HG03442 (cell line): Measurements from ENCODE around the gene ACSS1.

Experiments used
- ATAC-seq: cut with Tn5 transposase; IDR thresholded peaks from one replicate; pipeline ENCODE4 v1.9.1; 2021; ENCODE audit warnings: mild to moderate bottlenecking, moderate library complexity; ENCODE audit not compliant: unreplicated experiment

The ACSS1 gene

DNA sequence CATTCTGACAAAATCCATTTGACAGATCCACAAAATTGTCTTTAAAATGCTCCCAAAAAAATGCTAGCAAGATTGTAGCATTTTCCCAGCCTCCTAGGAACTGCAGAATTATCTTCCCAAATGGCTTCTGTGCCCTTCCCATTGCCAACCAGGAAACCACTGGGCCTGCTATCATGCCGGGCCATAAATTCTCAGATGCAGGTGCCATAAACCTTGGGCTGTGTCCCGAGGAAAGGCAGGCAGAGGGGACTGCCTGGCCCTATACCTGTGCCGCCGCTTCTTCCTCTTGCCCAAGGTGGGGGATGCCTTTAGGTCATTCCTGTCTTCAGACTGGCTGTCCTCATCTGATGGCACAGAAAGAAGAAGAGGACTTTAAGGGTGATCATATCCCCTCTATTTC is 21.2 kb upstream of the ACSS1 start:
- ATAC-seq: no peak

DNA sequence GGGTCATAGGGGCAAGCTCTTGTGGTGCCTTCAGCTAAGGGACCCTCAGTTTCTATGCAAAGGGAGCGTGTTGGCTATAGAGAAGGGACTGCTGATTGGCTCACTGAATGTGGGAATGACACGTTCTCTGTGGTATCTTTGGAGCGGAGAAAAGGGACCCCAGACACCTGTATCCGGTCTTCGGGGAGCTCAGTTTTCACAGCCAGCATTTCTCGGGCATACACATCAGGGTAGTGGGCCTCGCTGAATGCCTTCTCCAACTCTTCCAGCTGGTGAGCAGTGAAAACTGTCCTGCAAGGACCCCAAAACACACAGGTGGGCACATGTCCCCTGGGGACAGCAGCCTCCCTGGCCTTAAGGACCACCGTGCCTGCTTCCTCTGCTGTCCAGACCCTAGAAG is 20.7 kb upstream of the ACSS1 start:
- no peak for ATAC-seq

DNA sequence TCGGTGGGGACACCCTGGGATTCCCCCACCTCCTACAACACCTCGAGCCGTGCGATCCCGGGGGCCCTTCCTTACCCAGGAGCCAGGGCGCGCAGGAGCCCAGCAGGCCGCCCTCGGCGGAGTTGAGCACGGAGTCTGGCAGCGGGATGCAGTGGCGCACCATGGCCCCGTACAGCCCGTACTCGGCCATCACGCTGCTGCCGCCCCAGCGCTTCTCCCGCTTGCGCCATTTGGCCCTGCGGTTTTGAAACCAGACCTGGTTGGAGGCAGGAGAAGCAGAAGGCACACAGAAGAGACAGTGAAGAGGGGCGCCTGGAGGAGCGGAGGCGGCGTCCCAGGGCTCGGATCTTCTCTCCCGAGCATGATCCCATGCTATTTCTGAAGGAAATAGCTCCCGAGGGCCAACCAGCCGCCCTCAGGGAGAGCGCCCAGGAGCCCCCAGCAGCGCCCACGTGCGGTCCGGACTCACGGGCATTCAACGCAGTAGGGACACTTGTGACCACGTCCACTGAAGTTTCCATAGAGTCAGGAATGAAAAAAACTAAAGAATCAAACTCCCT is 19.8 kb upstream of the ACSS1 start:
- no peak for ATAC-seq

DNA sequence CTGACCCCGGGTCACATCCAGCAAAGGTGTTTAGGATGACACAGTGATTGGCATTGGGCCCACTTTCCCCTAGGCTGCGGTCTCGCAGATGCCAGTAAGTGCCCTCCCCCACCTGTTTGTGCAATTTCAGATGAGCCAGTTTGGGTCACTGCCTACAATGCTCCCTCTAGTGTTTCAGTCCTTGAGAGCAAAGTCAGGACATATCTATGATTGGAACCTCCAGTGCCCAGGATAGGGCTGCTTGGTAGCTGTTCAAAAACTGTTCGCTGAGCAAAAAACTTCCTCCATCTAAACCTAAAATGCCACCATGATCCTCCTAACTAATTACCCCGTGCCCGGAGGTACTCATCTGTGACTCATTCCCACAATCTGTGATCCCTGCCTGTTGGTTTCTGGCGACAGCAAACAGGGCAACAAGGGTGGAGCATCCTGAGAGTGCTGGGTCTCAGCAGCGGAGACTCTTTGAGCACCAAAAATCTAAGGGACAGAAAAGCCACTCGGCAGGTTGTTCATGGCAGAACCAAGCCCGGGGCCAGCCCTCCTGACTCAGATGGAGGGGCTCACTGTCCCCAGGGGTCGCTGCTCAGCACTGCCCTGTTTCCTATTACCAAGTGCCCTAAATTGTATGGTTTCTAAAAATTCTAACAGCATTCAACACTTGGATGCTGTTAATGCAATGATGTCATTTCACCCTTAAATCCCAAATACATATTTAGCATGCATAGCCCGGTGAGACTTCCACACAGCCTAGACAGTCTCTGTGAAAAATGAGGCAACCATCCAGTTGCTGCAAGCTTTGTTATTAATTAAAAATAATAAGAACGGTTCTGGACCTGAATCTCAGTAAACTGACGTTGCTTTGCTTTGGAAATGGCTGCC is 19.0 kb upstream of the ACSS1 start:
- no peak for ATAC-seq

DNA sequence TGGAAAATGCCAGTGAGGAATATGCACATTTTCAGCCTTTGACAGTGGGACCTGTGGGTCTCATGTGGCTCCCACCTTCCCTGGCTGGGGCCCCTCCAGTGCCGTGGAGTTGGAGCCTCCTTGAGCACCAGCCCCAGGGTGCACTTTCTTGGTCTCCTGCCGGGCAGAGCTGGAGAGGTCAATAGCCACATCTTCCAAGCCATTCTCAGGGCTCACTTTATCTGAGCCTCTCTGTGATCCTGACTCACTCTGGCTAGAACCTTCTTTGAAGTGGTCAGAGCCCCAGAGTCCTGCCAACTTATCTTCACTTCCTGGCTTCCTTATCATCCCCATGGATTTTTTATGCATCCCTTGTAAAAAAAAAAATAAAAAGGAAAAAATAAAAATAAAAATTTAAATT is 18.3 kb upstream of the ACSS1 start:
- no peak for ATAC-seq

DNA sequence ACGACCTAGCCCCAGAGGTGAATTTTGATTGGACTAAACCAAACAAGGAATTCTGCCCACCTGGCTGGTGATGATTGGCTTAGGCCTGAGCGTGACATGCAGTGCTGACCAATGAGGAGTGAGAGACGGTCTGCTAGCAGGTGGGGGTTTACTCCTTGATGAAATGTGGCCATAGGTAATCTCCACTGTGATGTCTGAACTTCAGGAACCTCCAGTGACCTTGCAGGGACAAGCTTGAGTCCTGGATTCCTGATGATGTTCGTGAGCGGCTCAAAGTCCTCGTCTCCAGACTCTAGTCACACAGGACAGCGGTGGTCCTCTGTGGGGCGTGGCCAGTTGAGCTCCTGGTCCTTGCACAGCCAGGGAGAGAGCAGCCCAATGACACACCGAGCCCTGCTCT is 15.6 kb upstream of the ACSS1 start:
- ATAC-seq: no peak

DNA sequence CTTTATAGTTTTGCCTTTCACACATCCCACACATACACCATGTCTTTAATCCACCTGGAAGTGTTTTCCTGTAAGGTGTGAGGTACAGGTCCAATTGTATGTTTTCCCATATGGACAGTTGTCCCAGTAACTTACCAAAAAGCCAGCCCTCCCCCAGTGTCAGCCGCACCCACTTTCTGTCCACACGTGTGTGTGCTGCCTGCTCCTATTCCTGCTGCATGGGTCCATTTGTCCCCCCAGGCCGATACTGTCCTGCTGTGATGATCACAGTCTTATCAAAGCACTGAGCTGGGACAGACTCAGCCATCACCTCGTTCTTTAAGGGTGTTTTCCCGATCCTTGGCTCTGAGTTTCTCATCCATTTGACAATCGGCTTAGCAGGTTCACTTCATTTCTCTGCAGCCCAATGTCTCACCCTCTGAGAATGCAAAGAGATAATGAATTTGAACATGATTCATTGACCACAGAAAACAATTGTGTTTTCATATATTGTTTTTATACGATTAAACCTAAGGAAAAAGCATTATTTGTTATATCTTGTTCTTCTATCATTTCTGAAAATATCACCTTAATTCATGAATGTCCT is 14.4 kb upstream of the ACSS1 start:
- ATAC-seq: no peak

DNA sequence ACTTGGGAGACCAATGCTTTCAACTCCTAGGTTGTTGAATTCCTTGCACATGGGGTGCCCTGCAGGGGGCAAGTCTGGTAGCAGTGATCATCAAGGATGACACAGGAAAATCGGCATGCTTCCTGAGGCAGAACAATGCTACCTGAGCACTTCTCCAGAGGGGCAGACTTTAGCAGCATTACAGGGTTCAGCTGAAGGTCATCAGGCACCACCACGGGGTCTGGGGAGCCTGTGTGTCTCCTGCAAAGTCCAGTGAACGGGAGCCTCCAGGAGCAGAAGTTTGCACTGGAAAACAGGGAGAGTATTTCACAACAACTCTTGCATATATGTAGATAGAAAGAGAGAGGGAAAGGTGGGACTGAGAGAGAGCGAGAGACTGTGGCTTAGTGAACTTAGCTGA is 13.8 kb upstream of the ACSS1 start:
- no peak for ATAC-seq

DNA sequence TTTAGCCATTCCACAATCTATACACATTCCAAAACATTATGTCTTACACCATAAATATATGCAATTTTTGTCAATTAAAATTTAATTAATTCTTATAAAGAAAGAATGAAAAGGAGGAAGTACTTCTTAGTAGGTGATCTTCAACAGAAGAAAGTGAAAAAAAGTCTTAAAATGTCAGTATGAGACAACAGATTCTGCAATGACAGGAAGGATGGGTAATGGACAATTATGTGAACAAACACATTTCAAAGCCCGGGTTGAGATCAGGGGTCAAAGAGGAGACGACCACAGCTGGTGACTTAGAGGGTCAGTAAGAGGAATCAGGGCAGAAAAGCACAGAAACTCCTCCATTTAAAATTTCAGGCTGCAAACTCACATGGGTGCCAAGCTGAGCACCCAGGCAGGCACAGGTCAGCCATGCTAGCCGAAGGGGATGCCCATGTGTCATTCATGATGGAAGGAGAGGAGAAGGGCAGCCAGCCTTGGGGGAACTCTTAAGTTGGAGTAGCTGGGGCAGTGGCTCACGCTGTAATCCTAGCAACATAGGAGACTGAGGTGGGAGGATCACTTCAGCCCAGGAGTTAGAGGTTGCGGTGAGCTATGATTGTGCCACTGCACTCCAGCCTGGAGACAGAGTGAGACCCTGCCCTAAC is 13.0 kb upstream of the ACSS1 start:
- ATAC-seq: no peak

DNA sequence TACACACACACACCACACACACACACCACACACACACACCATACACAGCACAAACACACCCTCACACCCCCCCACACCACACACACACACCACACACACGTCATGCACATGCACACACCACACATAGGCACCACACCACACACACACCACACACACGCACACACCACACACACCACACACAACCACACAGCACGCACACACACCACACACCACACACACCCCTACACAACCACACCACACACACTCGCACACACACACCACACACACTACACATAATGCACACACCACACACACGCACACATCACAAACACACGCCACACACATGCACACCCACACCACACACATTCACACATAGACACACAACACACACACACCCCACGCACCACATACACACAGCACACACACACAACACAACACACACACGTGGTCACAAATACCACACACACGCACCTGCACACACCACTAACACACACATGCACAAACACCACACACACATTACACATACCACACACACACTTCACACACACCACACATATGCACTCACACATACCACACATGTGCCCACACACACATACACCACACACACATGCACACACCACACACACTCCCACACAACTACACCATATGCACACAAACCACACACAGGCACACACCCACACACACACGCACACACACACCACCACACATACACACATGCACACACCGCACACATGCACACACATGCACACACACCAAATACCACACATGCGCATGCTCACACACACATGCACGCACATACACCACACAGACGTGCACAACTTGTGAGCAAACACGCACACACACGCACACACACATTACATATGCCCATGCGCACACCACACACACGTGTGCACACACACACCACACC is 9.4 kb upstream of the ACSS1 start:
- no peak for ATAC-seq

DNA sequence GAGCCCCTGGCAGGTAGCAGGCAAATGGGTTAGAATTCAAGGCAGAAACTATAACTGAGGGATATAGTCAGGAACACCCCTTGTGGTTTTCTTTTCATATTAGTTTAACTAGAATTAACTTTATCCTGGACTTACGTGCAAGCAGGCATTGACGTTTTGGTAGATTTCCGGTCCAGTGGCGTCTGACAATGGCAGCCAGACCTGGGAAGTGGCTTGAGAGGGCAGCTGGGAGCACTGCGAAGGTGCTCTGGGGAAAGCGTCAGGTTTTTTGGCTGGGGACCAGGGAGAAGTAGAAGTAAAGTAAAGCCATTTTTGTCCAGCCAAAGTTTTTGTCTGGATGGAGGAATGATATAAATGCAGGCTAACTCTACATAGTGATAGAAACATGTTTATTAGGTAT is 8.4 kb upstream of the ACSS1 start:
- ATAC-seq: no peak

DNA sequence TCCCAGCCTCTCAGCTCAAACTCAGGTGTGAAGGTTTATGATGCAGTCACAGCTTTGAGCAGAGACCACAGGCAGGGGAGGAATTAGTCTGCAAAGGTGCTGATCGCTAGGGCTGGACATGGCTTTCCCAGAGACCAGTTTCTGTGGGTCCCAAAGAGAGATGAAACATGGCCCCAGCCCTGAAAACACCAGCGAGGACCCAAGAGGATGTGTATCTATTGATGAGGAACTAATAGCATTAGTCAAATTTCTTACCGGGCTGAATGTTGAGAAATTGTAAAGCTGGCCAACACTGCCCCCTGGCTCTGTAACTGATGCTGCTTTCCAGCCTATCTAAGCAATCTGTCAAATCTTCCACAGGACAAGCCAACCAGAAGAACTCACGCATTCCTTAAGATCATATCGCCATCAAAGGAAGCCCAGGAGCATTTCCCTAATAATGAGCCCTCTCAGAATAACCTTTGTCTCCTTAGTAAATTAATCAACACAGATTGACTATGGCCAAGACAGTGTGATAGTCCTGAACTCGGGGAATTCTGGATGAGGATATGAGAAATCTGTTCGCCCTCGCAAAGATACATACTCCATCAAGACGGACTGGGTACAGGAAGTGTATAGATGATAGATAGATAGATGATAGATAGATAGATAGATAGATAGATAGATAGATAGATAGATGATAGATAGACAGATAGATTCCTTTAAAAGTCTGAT is 7.8 kb upstream of the ACSS1 start:
- peak; percentile 70 for ATAC-seq

DNA sequence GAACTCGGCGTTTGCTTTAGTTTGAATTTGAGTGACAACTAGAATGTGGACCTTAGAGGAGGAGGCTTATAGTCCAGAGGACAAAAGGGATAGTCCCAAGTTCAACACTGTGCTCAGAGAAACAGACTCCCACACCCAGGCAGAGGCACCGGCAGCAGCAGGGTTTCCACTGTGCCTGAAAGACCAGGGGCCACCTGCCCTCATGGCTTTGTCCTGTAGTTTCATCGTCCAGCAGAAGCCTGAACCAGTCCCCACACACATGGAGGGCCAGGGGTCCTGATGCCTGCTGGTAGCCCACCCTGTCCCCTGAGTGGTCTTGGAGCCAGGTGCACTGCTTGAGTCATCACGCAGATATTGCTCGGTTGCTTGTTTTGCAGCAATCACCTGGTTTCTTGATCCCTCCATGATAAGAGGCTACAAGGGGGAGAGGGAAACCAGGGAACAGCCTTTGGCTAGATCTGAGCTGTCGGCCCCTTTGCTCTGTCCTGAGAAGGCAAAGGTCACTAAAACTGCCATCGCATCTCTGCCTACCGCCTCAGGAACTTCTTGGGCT is 7.2 kb upstream of the ACSS1 start:
- no peak for ATAC-seq

DNA sequence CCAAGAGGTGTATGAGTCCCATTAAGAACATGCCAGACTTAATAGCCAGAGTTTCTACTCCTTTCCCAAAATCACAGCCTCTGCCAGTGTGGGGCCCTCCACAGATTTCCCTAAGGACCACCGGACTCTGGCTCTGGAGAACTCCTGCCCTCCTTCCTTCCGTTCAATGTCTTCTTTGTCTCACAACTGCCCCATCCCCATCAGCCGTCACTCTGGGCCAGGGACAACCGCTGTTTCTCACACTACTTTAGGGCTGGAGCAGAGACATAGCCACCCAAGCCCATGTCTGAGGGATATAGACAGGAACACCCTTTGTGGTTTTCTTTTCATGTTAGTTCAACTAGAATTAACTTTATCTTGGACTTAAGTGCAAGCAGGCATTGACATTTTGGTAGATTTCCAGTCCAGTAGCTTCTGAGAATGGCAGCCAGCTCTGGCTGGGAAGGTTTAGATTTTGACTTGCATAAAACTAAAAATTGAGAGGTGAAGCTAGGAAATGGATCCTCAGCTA is 6.7 kb upstream of the ACSS1 start:
- ATAC-seq: no peak

DNA sequence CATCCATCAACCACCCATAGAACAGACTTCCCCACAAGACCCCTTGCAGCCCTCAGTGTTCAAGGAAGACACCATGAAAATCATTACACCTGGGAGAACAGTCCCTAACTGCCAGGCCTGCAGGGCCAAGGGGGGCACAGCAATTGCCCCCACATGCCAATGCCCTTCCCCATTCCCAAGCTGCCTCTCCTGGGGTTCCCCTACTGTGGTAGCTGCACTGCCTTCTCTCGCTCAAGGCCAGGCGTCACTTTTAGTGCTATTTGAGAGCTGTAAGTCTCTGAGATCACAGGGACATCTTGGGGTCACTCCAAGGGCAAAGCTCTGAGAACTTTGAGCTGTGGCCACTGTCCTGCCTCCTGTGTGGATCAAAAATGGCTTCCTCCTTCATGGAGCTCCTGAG is 6.0 kb upstream of the ACSS1 start:
- ATAC-seq: no peak

DNA sequence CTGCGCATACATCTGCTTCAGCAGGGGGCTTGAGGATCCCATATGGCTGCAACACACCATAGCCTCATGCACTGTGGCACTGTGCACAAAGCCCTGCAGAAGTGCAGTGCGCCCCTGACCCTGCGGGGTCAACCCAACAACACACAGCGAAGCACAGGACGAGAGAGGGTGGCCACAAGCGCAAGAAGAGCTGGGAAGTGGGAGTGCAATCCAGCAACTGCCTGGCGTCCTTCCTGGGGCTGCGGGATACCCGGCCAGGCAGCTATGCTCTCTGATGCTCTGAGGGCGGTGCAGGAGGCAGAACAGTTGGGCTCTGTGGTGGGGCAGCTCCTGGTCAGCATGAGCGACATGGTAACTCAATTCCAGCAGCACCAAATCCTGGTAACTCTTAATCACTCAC is 5.6 kb upstream of the ACSS1 start:
- no peak for ATAC-seq

DNA sequence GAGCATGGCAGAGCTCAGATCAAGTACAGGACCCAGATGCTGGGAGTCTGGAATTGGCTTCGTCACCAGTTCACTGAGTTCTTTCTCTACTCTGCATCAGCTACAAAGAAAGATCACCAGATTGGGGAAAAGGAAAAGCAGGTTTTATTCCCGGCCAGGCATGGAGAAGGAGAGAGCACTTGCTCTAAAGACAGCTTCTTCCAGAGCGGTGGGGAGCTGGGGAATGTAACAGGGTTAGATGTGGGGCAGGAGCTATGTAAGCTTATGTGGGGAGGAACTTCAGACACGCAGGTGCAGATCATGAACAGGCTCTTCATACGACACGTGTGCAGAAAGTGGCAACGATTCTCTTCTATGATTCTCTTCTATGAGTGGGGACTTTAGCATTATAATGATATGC is 4.9 kb upstream of the ACSS1 start:
- no peak for ATAC-seq

DNA sequence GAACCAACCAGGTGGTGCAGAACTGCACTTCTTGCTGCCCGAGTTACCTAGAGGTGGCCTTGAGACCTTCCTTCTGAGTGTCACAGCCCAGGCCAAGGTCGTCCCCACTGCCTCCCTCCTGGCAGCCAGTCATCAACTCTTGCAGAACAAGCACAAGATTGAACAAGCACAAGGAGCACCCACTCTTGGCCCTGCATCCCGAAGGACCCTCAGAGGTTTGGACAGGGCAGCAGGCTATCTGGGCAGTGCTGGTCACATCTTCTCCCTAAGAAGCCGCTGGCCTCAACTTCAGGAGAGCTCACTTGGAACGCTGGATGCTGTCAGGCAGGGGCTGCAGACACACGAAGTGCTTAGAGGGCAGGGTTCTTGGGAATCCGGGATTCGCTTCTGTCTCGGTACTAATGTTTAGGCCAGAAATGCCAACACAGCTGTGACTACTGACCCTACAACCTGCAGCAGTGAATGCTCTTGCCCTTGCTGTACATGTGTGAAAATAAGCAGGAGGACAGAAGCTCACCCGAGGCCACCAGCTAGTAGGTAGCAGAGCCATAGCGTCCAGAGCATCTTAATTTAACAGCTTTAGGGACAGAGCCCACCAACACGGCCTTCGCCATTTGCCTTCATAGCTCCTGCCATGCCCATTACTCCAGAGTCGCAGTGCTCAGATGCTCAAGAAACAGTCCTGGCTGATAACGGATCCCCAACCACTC is 4.0 kb upstream of the ACSS1 start:
- ATAC-seq: no peak
